HFFc6 (cell line): ENCODE data around the gene RNU11. TPM values are rescaled to one million over a fixed set of nuclear protein-coding genes. Genes with fewer than 3 reads are reported as not detected.
A peak's percentile ranks its signal among the peaks of the same experiment; 100 is the strongest.

ENCODE experiments used
- DNase-seq: peaks from one replicate; pipeline ENCODE4 v3.0.0-alpha.2; 2018
- H3K27ac Mint-ChIP-seq: 2 replicates; pipeline ENCODE4 v1.8.0; 2020; ENCODE audit warnings: mild to moderate bottlenecking, mixed read lengths
- H3K27me3 Mint-ChIP-seq: 2 replicates; pipeline ENCODE4 v1.8.0; 2021; ENCODE audit warnings: mild to moderate bottlenecking, moderate library complexity, mixed read lengths; ENCODE audit not compliant: insufficient read depth
- H3K36me3 Mint-ChIP-seq: 2 replicates; pipeline ENCODE4 v1.8.0; 2021; ENCODE audit warnings: low read depth, mixed read lengths
- H3K4me1 Mint-ChIP-seq: 2 replicates; pipeline ENCODE4 v1.8.0; 2020; ENCODE audit warnings: low read depth, mixed read lengths
- H3K4me3 Mint-ChIP-seq: 2 replicates; pipeline ENCODE4 v1.8.0; 2020; ENCODE audit warnings: mild to moderate bottlenecking, moderate library complexity, mixed read lengths
- H3K9me3 Mint-ChIP-seq: 2 replicates; pipeline ENCODE4 v1.8.0; 2020; ENCODE audit warnings: mild to moderate bottlenecking, mixed read lengths
- CTCF ChIP-seq: fragments of 200-600 bp; sonication (generic); IDR thresholded peaks from 2 replicates; pipeline ENCODE4 v1.5.0; 2021; ENCODE audit warnings: antibody characterized with exemption, mild to moderate bottlenecking
- total RNA-seq, 6 experiments: library from RNA; stranded (reverse); fragmentation: NEBNext Ultra II Directional; extraction: Animal tissue kit (Norgen Biotek cat#: 25700); gene quantifications; 2 replicates in 1 of 6; 3 replicates in 5 of 6; pipeline ENCODE4 v1.2.3, GENCODE V29; 2021

Gene RNU11
- total RNA-seq, 6 experiments from 2014 or later, result not detected

- H3K4me3 Mint-ChIP-seq, result no peak overlapping the region
- no peaks in the 10 kb centered on the region for H3K9me3 Mint-ChIP-seq
- H3K27me3 Mint-ChIP-seq, result peaks cover 3% of the 10 kb centered on the region; the same call in 1 of the 2 replicates
- H3K4me1 Mint-ChIP-seq, result peaks cover 14% of the 10 kb centered on the region
- TF ChIP-seq CTCF, result no peak
- peaks cover 9% of the 10 kb centered on the region for H3K36me3 Mint-ChIP-seq
- H3K27ac Mint-ChIP-seq, result no peak overlapping the region
- no peak for DNase-seq
These were observed 41.6 kb upstream of the RNU11 start for GRCh38 chr1:28606771-28607170.

- Mint-ChIP-seq H3K4me3 (no peak overlapping the region), H3K4me1 (no peaks in the 10 kb centered on the region), H3K9me3 (no peaks in the 10 kb centered on the region), H3K27me3 (no peaks in the 10 kb centered on the region), H3K27ac (no peak overlapping the region), H3K36me3 (peaks cover 17% of the 10 kb centered on the region)
- DNase-seq, result no peak
- TF ChIP-seq CTCF, result no peak
These were observed 35.2 kb upstream of the RNU11 start for GRCh38 chr1:28613175-28613574.

GRCh38 chr1:28631713-28632112 lies 16.7 kb upstream of the RNU11 start:
- DNase-seq, result no peak
- no peak overlapping the region for H3K27ac Mint-ChIP-seq
- no peaks in the 10 kb centered on the region for H3K27me3 Mint-ChIP-seq
- no peak overlapping the region for H3K4me3 Mint-ChIP-seq
- peaks cover 5% of the 10 kb centered on the region; the same call in 1 of the 2 replicates for H3K36me3 Mint-ChIP-seq
- no peak for TF ChIP-seq CTCF
- H3K4me1 Mint-ChIP-seq, result no peaks in the 10 kb centered on the region
- H3K9me3 Mint-ChIP-seq, result no peaks in the 10 kb centered on the region

- Mint-ChIP-seq H3K9me3 (no peaks in the 10 kb centered on the region), H3K4me1 (no peaks in the 10 kb centered on the region), H3K27ac (no peak overlapping the region), H3K36me3 (peaks cover 5% of the 10 kb centered on the region; the same call in 1 of the 2 replicates), H3K27me3 (no peaks in the 10 kb centered on the region), H3K4me3 (no peak overlapping the region)
- no peak for TF ChIP-seq CTCF
- no peak for DNase-seq
These were observed 15.8 kb upstream of the RNU11 start for GRCh38 chr1:28632560-28632959.

- DNase-seq, result peak; percentile 22
These were observed 7.6 kb upstream of the RNU11 start for GRCh38 chr1:28640766-28641165.

More at GRCh38 chr1:28640766-28641165, 7.6 kb upstream of the RNU11 start:
- H3K4me3 Mint-ChIP-seq, result peak overlapping the region; percentile 100
- peak; percentile 61 for TF ChIP-seq CTCF
- peaks cover 6% of the 10 kb centered on the region; the same call in 1 of the 2 replicates for H3K27me3 Mint-ChIP-seq
- no peaks in the 10 kb centered on the region for H3K9me3 Mint-ChIP-seq
- H3K4me1 Mint-ChIP-seq, result peaks cover 27% of the 10 kb centered on the region
- peak overlapping the region; percentile 16; the same call in 1 of the 2 replicates for H3K27ac Mint-ChIP-seq
- H3K36me3 Mint-ChIP-seq, result peaks cover 5% of the 10 kb centered on the region; the same call in 1 of the 2 replicates
